ENCODE results near the gene ZBTB25.

Gene ZBTB25

DNA sequence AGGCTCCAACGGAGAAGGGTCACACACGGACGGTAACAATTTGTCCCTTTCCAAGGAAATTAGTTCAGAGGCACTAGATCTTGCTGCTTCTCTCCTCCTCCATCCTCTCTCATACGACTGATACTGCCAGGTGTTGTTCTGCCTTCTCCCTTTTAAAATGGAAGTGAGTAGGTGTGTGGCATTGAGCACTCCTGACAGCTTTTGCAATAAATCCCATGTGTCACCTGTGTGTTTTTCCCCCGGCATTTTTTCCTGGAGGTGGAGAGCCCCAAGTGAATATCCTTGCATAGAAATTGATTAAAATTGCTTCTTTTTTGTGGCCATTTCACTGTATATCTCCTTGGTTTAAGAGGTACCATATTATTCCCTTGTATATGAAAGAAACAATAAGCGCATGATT is 64.5 kb downstream of the ZBTB25 start:
- no peak for DNase-seq (ENCODE audit: low read depth)

GRCh38 chr14:64438181-64438841 is 65.3 kb downstream of the ZBTB25 start:
- peak; percentile 94 for DNase-seq (ENCODE audit: low read depth)

DNA sequence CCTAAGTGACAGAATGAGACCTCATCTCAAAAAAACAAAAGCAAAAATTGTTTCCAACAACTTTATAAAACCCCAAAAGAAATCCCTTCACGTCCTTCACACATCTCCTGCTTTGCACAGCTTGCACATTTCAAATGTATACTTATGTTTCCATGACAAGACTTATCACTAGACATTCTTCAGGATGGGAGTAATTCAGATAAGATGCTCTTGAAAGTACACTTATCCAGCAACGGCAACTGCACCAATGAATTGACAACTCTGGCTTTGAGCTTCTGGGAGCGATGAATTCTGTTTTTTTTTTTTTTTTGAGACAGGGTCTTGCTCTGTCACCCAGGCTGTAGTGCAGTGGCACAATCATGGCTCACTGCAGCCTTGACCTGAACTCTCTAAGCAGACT is 69.1 kb downstream of the ZBTB25 start:
- DNase-seq (ENCODE audit: low read depth), result peak; percentile 13

GRCh38 chr14:64423987-64424386 is 79.7 kb downstream of the ZBTB25 start:
- DNase-seq (ENCODE audit: low read depth), result peak; percentile 66

DNA sequence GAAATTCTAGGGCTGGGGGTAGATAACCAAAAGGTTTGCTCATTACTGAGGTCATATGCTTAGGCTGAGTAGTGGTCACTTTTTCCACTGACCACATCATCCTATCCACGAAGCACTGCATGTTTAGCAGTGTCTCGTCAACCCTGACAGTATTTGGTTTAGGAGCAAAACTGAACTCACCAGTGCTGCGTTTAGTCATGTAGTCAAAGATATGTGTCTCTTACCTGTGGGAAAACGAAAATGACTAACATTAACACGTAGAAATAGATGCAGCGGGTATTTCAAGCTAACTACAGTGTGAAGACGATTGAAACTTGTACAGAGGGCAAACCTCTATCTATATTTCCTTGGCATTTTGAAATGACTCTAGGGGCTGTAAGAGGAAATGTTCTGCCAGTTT is 80.9 kb downstream of the ZBTB25 start:
- DNase-seq (ENCODE audit: low read depth), result peak; percentile 13

DNA sequence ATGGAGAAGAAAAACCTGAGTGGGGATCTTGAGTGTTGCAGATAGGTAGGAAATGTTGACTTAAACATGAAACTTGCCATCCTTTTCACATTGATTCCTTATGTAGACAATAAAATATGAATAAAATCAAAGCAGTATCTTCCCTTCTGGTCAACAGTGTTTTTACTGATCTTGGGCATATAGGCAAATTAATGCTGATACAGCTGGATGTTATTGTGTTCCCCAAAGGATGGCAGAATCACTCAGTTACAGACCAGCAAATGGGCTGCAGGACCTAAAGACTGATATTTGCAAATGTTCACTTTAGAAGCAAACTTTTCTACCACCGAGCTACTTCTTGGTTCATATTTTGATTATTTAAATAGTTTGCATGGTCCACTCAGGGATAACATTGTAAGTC is 81.6 kb downstream of the ZBTB25 start:
- DNase-seq (ENCODE audit: low read depth), result no peak

DNA sequence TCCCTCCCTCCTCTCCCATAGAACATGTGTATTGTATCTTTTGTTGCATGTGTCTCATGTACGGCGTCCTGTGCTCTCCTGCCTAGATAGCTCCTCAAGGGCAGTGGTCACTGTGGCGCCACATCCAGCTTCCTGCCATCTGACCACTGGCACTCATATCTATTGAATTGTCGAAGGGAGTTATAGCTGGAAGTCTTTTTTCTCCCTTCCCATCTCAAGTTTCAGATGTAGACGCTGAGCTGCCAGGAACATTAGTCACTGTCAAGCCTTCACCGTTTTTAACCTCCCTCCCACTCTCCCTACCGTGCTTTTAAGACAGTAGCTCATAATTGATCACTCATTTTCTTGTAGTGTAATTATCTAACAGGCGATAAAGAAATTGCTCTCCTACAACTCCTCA is 82.5 kb downstream of the ZBTB25 start:
- peak; percentile 90 for DNase-seq (ENCODE audit: low read depth)

DNA sequence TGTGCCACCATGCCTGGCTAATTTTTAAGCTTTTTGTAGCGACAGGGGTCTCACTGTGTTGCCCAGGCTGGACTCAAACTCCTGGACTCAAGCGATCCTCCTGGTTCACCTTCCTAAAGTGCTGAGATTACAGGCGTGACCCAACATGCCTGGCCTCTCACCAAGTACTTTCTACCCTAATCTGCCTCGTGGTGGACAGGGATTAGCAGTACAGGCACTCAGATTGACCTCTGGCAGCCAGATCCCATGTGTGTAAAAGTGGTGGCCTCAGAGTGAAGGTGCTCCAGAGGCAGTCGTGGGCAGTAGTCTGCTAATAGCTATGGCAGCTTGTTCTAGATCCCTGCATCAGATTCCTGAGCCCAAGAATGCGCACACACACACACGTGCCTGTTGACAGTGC is 84.6 kb downstream of the ZBTB25 start:
- peak; percentile 12 for DNase-seq (ENCODE audit: low read depth)

DNA sequence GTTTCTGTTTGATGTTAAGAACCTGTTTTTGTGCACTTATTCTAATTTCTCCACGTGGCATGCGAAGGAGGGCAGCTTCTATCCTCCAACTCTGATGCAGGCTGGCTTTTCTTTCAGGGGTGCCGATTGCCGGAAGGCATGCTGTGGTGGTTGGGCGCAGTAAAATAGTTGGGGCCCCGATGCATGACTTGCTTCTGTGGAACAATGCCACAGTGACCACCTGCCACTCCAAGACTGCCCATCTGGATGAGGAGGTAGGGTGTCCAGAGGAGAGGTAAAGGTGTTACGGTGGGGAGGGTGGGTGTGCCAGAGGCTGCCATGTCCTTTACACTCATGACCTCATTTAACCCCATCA is 85.9 kb downstream of the ZBTB25 start:
- DNase-seq (ENCODE audit: low read depth), result no peak

DNA sequence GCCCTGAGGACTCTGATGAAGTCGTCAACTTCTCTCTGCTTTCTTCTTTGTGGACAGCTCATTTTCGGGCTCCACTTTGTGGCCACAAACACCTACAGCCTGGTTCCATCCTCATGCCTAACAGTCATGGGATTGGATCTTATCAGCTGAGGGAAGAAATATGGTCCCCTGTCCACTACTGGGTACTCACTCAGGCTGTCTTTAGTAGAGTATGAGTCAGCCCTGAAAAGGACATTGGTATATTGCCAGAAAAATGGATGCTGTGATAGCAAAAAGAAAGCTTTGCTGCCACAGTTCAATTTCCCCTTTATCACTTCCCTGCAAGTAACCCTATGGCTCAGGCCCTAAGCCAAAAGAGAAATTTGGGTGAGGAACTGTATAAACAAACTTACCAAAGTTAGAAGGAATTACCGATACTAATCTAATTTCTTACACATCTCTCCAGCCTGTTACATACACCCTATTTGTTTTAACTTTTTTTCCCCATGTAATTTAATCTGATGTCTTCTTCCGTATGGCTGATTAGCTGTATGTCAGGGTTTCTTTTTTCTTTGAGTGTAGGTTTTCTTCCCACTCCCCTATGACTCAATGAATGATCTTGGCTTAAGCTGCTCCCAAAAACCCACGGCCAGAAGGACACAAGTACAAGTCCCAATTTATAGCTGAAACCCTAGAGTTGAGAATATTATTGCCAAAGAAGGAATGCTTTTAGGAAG is 86.4 kb downstream of the ZBTB25 start:
- peak; percentile 56 for DNase-seq (ENCODE audit: low read depth)

- DNase-seq (ENCODE audit: low read depth), result no peak
These were observed 87.2 kb downstream of the ZBTB25 start for GRCh38 chr14:64416348-64416932.

DNA sequence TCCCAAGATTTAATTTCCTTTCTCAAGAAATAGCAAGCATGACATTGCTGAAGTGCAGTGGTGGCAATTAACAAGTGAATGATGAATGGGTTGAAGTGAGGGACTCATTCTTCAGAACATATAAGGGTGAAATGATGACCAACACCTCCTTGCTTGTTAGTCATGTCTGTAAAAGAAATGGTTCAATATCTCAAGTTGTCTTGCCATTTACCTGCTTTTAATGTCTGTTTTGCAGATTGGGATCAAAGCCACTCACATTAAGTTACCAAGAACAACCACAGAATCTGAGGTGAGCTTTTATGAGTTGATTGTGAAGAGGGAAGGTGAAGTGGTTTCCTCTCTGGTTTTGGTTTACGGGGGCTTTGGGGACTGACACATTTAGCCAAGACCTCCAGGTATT is 91.4 kb downstream of the ZBTB25 start:
- no peak for DNase-seq (ENCODE audit: low read depth)

DNA sequence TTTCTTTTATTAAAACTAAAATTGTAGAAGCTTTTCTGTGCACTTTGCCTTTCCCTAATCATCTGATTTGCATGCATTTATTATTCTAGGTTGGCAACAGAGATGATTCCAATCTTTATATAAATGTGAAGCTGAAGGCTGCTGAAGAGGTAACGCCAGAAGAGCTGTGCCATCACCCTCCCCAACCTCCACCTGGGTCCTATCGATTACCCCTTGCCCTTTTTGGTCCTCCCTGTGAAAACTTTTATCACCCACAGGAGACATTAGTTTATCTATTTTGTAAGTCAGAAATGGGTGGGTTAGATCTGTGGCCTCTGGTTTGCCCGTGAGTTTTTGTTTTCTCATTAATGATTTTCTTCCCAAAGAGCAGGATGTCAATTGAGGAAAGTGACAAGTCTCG is 92.6 kb downstream of the ZBTB25 start:
- DNase-seq (ENCODE audit: low read depth), result no peak

DNA sequence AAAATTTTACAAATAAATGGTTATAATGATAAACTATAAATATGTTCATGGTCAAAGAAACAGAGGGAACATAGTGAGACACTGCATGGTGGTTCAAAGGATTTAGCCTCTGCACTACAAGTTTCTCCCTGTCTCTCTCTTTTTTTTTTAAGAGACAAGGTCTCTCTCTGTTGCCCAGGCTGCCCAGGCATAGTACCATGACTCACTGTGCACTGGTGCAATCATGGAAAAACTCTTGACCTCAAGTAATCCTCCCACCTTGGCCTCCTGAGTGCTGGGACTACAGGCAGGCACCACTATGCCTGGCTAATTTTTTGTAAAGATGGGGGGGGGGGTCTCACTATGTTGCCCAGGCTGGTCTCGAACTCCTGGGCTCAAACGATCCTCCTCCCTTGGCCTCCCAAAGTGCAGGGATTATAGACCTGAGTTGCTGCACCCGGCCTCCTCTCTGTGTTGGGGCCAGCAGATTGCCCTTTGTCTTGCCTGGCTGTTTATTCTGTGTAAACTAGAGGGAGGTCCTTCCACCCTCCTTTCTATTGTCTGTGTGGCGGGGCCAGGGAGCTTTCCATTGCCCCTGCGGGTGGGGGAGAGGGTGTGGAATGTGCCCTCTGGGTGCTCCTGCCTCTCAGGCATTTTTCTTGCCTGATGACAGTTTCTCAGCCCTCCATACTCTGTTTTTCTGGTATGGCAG is 93.4 kb downstream of the ZBTB25 start:
- peak; percentile 78 for DNase-seq (ENCODE audit: low read depth)

- DNase-seq (ENCODE audit: low read depth), result no peak
These were observed 94.3 kb downstream of the ZBTB25 start for GRCh38 chr14:64409126-64409920.

DNA sequence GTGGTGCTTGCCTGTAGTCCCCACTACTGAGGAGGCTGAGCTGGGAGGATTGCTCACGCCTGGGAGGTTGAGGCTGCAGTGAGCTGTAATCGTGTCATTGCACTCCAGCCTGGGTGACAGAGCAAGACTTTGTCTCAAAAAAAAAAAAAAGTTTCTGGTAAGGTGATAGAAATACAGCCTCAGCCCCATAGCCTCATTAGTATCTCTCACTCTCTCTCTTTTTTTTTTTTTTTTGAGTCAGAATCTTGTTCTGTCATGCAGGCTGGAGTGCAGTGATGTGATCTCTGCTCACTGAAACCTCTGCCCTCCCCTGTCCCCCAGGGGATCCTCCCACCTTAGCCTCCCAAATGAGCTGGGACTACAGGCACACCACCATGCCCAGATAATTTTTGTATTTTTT is 96.3 kb downstream of the ZBTB25 start:
- no peak for DNase-seq (ENCODE audit: low read depth)

DNA sequence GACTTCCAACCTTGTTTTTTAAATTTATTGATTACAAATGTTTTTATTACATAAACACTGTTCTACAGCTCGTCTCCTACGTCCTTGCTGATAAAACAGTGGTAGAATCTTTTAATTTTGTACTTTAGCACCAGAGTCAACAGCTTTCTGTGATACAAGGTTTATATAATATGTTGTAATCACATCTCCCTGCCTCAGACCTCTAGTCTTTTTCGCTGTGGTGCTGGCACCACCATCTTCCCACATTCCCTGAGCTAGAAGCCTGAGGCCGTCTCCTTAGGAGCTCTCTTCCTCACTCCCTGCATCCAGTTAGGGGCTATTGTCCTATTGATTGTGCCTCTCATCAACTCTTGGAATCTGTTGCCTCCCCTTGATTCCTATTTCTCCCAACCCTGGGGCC is 98.3 kb downstream of the ZBTB25 start:
- DNase-seq (ENCODE audit: low read depth), result no peak

DNA sequence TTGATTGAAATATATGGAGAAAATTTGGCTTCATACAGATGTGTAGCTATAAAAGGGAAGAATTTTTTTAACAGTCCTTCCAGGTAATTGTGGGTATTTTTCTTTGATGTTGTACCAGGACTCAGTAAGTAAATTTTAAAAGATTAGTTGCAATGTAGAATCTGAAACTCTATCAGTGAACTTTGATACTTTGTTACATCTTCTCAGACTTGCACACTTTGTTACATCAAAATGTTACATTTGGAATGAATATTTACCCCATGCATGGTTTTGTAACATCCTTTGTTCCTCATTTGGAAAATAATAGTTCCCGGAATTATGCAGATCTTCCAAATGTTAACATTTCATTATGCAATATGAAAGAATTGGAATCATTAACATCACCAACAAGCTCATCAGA is 101.7 kb downstream of the ZBTB25 start:
- no peak for DNase-seq (ENCODE audit: low read depth)

DNA sequence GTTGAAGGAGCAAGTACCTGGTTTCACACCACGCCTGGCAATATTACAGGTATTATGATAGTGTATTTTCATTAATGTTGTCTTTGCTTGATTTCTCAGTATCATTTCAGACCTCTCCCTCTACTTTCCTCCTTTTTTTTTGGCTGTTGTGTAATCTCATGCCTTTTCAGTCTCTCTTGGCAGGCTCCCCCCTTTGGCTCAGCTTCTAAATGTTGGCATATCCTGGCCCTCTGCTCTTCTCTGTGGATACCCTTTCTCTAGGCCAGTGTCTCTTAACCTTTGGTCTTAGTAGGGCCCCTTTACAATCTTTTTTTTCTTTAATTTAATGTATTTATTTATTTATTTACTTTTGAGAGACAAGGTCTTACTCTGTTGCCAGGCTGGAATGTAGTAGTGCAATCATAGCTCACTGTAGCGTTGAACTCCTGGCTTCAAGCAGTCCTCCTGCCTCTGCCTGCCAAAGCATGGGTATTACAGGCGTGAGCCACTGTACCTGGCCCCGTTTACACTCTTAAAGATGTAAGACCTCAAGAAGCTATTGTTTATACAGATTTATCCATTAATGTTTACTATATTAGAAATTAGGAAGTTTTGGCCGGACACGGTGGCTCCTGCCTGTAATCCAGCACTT is 102.7 kb downstream of the ZBTB25 start:
- DNase-seq (ENCODE audit: low read depth), result peak; percentile 17

Data from iris pigment epithelial cell (primary cell).